HG03469 (cell line): ENCODE results near the gene GRIN2A.

Experiments
- ATAC-seq: cut with Tn5 transposase; IDR thresholded peaks from one replicate; pipeline ENCODE4 v1.9.1; 2021; ENCODE audit warnings: mild to moderate bottlenecking, moderate library complexity, moderate number of reproducible peaks; ENCODE audit not compliant: unreplicated experiment

The GRIN2A gene

DNA sequence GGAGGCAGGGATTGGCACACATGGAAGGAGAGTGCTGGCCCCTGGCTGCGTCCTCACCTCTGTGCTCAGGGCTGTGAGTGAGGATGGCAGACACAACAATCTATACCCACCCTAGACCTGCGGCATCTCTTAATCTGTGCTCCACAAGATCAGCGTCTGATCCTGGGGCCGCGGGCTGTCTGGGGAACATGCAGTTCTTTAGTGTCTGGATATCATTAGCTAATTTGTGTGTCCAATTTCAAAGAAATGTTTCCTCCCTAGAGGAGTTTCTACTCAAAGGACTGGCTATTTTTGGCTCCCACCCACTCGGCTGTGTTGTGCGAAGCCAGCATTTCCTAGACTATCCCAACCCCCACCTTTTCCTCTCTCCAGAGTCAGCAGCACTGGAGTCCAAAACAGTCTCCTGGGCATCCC is 93.8 kb downstream of the GRIN2A start:
- ATAC-seq = no peak

DNA sequence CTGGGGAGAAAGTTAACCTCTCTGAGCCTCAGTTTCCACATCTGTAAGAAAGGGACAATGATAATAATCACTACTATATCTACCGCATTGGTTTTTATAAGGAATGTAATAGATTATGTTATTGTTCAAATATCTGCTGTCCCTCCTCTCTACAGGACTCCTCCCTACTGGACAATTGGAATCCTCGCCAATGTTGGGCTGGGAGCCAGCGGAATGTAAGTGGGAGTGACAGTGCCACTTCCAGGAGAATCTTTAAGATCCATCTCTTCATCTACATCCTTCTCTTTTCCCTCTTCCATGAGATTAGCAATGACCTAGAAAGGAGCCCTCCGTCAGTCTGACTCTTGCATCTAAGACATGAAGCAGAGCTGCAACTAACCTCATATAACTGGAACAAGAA is 95.1 kb downstream of the GRIN2A start:
- no peak for ATAC-seq

GRCh38 chr16:10086620-10087019 is 95.6 kb downstream of the GRIN2A start:
- no peak for ATAC-seq

DNA sequence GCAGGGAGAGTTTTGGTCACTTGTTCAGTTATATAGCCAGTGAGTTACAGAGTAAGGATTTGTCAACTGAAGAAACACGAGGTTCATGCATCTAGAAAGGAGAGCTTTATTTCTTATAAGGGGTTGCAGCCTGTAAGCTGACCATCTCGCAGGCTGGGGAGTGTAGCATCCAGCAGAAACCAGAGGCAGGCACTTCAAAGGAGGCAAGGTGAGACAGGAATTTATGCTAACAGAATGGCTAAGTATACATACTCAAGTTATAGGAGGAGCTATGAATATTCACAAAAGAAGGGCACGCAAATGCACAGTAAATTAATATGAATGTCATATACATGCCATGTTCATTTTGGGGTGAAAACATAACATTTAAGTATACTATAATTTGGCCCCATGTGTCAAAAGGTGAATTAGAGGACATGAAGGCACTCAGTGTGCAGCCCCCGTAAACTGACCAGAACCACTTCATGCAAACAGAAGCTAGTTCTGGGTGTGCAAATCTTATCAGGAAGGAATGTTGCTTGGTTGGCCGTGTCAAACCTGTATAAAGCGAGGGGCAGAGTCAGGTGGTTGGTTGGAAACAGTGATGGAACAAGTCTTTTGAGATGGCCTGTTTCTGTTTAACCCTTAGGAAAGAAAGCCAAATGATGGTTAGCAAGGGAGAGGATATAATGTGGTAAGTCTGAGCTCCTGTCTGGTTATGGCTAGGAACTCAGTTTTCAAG is 97.0 kb downstream of the GRIN2A start:
- ATAC-seq = no peak

DNA sequence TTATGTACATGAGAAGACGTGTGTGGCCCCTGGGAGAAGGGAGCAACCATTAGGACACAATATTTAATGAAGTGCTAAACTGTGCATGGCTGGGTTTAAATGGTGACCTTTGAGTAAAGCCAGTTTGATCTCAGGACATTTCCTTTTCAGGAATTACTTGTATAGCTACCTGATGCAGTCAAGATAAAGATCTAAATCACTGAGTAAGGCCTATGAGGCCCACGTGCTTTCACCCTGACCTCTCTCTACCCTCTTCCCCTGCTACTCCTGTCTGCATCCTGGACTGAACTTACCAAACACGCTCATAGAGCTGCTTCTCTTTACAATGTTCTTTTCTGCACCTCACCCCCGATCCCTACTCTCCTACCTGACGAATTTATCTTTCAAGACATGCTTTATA is 98.9 kb downstream of the GRIN2A start:
- no peak for ATAC-seq

DNA sequence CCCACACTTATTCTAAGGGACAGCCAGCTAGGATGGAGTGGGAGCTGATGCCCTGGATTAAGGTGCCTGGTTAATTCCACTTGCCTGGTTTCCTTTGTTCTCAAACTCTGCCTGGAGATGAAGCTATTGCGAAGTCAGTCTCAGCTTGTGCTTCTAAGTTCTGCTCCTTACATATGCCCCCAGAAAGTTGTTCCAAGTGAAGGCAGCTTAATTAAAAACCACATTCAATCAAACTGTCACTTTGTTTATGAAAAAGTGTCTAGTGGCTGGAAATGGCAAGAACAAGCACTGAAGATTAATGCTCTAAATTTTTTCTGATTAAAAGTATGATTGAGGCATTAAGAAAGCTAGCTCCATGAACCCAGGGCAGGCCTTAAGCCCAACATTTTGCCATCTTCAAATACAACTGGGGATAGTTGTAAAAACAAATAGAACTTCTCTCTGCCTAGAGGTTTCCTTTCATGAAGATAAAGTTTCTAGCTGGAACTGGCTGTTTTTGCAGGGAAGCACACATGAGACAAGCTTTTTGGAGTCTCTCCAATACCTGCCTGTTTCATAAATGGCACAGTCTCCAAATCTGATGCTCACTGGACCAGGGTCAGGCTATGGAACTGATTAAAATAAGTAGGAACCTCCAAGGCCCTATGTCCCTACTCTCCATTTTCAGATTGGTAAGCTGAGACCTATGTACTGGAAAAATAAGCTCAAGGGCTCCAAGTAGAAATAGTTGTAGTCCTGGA is 100.9 kb downstream of the GRIN2A start:
- ATAC-seq = no peak

GRCh38 chr16:10080051-10080772 is 102.0 kb downstream of the GRIN2A start:
- ATAC-seq = no peak

- no peak for ATAC-seq
These were observed 103.7 kb downstream of the GRIN2A start for GRCh38 chr16:10078541-10078949.

GRCh38 chr16:10077861-10078260 is 104.4 kb downstream of the GRIN2A start:
- no peak for ATAC-seq

DNA sequence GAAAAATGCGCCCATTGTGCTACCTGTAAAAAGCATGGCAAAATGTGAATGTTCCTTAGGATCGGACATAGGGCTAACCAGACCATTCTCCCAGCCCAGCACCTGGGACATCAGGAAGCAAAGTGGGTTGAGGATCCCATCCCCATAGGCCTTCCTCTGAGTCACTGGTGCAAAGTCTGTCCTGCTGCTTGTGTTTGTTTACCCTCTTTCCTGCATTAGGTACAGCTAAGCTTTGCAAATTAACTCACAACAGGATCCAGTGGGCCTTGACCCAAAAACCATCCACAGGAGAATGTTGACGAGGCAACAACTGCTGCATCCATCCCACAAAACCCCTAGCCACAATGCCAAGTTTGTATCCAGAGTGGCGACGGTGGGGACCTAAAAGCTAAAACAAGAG is 106.2 kb downstream of the GRIN2A start:
- no peak for ATAC-seq

DNA sequence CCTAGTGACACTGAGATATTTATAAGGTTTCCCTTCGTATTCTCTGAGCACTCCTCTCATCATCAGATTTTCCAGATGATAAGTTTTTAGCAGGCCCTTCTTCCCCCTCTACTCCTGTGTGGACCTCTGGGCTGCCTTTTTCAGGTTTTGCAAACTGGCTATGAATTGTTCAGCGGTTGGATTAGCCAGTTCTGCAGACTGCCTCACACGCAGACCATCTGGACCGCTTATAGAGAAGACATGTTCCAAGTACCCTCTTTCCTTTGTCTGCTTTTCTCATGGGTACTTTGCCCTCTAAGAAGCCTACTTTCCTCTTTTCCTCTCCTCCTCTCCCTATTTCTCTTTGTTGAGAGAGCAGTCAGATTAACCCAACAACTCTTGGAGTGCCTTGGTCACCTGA is 111.6 kb downstream of the GRIN2A start:
- no peak for ATAC-seq

GRCh38 chr16:10069374-10069773 is 112.9 kb downstream of the GRIN2A start:
- no peak for ATAC-seq

- ATAC-seq = no peak
These were observed 114.4 kb downstream of the GRIN2A start for GRCh38 chr16:10067835-10068234.

DNA sequence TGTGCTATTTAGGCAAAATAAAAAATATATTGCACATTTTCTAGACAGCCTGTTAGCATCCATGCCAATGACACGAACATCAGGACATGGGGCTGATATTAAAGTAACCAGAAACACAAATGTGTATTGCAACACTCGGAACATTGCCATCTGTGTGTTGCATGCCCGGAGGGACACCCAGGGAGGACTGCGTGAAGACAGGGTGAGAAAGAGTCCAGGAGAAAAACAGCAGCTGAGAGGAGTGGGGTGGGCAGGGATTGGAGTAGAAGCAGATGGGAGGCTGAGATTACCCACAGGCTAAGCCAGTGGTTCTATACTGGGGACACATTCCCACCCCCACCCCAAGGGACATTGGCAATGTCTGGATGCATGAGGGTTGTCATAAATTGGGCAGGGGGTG is 114.8 kb downstream of the GRIN2A start:
- ATAC-seq = no peak

DNA sequence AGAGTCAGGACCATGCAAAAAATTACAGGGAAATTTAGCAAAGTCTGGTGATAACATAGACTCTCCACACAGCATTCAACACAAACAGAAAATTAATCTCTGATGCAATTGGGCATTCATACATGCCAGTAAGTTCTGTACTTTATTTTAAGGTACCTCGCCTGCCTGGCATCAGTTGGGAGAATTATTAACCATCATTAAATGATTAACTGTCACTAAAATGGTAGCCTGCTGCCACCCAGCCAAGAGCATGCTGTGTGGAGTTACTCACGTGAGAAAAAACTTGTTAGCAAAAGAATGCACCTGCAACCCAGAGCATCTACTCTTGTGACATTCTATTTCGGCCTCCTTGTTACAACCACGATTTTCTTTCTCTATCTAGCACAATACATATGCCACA is 117.2 kb downstream of the GRIN2A start:
- ATAC-seq = no peak

DNA sequence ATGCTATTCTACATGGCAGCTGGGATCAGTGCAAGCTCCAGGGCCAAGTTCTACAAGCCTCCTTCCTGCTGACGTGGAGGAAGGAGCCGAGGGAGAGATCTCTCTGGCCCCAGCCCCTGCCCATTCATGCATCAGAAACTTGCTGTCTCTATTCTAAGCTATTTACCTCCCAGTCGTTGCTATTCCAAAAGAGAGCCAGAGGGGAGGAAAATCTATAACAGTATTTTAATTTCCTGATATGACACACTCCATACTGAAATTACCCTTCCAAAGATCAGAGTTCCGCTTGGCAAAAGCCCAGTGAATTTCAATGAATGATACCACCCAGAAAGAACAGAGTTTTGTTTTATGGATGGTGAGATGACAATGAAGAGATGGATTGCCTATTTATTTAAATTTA is 133.4 kb downstream of the GRIN2A start:
- no peak for ATAC-seq

DNA sequence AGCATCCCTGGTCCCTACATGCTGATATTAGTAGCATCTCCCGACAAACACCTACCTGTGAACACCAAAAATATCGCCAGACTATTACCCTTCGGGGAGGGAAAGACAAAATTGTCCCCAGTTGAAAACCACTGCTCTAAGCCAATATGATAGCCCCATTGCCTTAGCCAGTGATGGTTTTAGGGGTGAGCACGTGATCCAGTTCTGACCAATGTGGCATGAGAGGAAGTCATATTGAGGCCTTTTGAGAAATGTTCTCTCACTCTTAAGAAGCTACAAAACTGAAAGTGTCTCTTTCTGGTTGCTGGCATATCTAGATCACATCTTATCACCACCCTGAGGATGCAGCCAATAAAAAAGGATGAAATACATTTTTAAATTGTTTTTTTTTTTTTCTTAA is 136.3 kb downstream of the GRIN2A start:
- no peak for ATAC-seq

DNA sequence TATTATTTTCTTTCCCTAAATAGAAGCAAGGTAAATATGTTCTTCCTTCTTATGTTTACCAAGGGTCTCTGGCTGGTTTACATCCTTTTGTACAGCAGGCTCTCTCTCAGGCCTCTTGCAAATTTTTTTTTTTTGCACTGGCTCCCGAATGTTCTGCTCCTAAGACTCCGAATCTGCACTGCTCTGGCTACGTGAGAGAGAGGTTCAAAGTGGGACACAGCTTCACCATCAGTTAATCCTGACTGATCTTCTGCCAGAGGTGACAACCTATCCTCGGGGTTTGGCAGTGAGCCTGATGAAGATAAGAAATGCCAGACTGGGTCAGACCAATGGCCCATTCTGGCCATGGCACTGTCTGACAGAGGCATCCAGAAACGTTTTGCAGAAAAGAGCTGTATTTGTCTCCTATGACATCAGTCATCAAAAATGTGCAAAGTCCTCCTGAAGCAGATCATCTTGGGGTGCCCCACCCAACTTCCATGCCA is 136.9 kb downstream of the GRIN2A start:
- no peak for ATAC-seq

DNA sequence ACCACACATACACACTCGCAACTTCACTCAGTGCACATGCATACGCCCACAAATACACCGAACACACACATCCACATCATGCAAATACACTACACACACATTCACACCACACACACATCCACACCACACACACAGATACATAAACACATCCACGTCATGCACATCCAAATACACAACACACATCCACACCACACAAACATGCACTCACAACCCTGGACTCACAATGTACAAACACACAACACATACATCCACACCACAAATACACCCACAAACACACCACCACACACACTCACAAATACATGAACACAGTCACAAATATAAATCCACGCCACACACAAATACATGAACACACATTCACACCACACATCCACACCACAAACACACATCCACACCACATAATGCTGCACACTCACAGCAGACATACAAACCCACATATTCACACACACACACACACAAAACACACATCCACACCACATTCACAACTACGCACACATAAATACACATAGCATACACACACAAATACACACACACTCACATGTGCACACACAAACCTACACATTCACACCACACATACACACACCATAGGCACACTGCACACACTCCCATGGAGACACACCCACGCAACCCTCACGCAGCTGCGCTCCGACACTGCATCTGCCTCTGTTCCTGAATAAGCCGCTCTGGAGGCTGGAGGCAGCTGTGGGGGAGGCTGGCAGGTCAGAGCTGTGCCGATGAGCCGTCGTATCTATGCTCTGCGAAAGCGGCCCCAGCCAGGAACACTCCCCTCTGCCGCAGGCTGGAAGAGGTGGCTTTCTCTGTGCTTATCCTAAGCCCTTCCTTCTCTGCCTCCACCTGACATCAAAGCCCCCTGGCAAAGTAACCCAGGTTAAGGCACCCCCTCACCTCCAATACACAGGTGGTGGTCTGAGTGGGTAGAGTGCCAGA is 141.8 kb downstream of the GRIN2A start:
- ATAC-seq = no peak

DNA sequence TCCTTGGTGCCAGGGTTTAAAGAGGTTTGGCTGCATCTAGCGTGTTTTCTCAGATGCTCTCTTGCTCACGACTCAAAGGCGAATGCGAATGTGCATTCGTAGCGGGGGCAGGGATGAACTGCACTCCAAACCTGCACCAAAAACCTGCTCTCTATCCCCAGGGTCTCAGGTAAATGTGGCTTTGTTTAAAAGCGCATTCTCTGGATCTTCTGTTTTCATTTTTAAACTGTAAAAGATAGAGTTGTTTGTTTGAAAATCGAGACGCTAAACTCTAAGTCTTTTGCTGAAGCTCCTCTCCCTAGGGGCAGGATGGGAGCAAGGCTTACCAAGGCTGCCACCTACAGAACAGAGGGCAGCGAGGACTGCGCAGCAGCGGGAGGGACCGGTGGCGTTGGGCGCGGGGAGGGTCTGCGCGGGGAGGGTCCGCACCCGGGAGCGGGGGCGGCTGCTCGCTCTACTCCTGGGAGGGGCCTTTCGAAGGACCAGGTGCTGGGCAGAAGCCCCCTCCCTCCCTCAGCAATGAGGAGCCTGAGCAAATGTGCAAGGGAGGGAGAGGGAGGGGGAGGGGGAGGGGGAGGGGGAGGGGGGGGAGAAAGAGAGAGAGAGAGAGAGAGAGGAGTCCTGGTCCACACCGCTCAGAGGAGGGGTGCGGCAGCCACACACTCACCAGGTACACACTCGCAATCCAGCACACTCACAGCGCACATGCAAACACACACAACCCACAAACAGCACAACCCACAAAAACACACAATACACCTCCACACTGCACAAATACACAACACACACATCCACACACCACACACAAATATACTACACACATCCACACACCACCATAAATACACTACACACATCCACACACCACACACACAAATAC is 142.8 kb downstream of the GRIN2A start:
- ATAC-seq = no peak
